ENCODE measurements around the gene SNX24.

DNA sequence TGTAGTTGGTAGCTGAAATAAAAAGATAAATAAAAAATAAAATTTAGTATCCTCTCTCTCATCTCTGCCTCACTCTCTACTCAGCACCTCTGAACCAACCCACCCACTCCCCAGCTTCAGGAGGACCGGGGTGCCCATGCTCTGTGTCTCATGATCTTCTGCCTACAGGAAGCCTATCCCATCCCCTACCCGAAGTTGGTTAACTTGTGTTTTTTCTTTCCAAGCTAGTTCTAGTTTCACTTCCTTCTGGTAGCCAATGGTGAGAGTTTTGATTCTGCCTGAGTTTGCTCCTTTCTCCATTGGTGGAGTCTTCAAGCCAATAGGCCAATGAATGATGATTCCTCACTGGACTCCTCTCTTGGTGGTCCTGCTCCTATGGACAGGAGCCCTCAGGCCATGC lies 32.1 kb downstream of the SNX24 start:
- TF ChIP-seq, protein P1, sequence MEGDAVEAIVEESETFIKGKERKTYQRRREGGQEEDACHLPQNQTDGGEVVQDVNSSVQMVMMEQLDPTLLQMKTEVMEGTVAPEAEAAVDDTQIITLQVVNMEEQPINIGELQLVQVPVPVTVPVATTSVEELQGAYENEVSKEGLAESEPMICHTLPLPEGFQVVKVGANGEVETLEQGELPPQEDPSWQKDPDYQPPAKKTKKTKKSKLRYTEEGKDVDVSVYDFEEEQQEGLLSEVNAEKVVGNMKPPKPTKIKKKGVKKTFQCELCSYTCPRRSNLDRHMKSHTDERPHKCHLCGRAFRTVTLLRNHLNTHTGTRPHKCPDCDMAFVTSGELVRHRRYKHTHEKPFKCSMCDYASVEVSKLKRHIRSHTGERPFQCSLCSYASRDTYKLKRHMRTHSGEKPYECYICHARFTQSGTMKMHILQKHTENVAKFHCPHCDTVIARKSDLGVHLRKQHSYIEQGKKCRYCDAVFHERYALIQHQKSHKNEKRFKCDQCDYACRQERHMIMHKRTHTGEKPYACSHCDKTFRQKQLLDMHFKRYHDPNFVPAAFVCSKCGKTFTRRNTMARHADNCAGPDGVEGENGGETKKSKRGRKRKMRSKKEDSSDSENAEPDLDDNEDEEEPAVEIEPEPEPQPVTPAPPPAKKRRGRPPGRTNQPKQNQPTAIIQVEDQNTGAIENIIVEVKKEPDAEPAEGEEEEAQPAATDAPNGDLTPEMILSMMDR (IDR thresholded peaks at IDR 0.05) = no peak
- TF ChIP-seq JUN (IDR thresholded peaks at IDR 0.05) = no peak
